ENCODE measurements around the gene GAMT. TPM values are rescaled to one million over a fixed set of nuclear protein-coding genes. Genes with fewer than 3 reads are reported as not detected.

The GAMT gene
- total RNA-seq, 1 experiment from 2014 or later = 31.6 TPM

- H3K4me3 ChIP-seq (ENCODE audit: insufficient read depth, low read depth, low read length) = no peak overlapping the region
- no peaks in the 10 kb centered on the region for H3K36me3 ChIP-seq (replicated peaks; ENCODE audit: control insufficient read depth, insufficient read depth, low read length)
- no peak for DNase-seq
- no peaks in the 10 kb centered on the region for H3K27me3 ChIP-seq (ENCODE audit: control insufficient read depth, insufficient read depth, low read length)
Observed at GRCh38 chr19:1351381-1351851, 49.9 kb downstream of the GAMT start.

- Histone ChIP-seq H3K36me3 (replicated peaks; ENCODE audit: control insufficient read depth, insufficient read depth, low read length) (no peaks in the 10 kb centered on the region), H3K4me3 (ENCODE audit: insufficient read depth, low read depth, low read length) (no peak overlapping the region)
- no peak for DNase-seq
Observed at GRCh38 chr19:1350867-1351266, 50.5 kb downstream of the GAMT start.

GRCh38 chr19:1349211-1349610, 52.1 kb downstream of the GAMT start:
- no peak overlapping the region for H3K4me3 ChIP-seq (ENCODE audit: insufficient read depth, low read depth, low read length)
- no peaks in the 10 kb centered on the region for H3K36me3 ChIP-seq (replicated peaks; ENCODE audit: control insufficient read depth, insufficient read depth, low read length)
- no peak for DNase-seq
- H3K27me3 ChIP-seq (ENCODE audit: control insufficient read depth, insufficient read depth, low read length) = no peaks in the 10 kb centered on the region

More at GRCh38 chr19:1350867-1351266, 50.5 kb downstream of the GAMT start:
- H3K27me3 ChIP-seq (ENCODE audit: control insufficient read depth, insufficient read depth, low read length) = no peaks in the 10 kb centered on the region

Other genes starting within 250 kb of the GAMT start
- gene SBNO2, start 227.3 kb downstream of the GAMT start, total RNA-seq (2014; rRNA removed; shearing (Covaris generic)) = 31.4 and 41.3 TPM in 2 replicates
- 96.3 and 99.0 TPM in 2 replicates for gene STK11, start 195.8 kb downstream of the GAMT start, total RNA-seq (2014; rRNA removed; shearing (Covaris generic))
- gene CBARP, start 163.5 kb downstream of the GAMT start, total RNA-seq (2014; rRNA removed; shearing (Covaris generic)) = 6.7 and 9.8 TPM in 2 replicates
- gene ATP5F1D, start 159.8 kb downstream of the GAMT start, total RNA-seq (2014; rRNA removed; shearing (Covaris generic)) = 44.7 and 53.1 TPM in 2 replicates
- 35.1 and 50.3 TPM in 2 replicates for gene MIDN, start 153.0 kb downstream of the GAMT start, total RNA-seq (2014; rRNA removed; shearing (Covaris generic))
- 219 and 221 TPM in 2 replicates for gene CIRBP, start 132.2 kb downstream of the GAMT start, total RNA-seq (2014; rRNA removed; shearing (Covaris generic))
- 78.0 and 83.1 TPM in 2 replicates for gene FAM174C, start 126.0 kb downstream of the GAMT start, total RNA-seq (2014; rRNA removed; shearing (Covaris generic))
- gene EFNA2, start 115.7 kb downstream of the GAMT start, total RNA-seq (2014; rRNA removed; shearing (Covaris generic)) = 12.4 and 20.2 TPM in 2 replicates
- 125 and 140 TPM in 2 replicates for gene NDUFS7, start 17.6 kb downstream of the GAMT start, total RNA-seq (2014; rRNA removed; shearing (Covaris generic))
- 196 and 198 TPM in 2 replicates for gene DAZAP1, start 6.0 kb upstream of the GAMT start, total RNA-seq (2014; rRNA removed; shearing (Covaris generic))
- gene RPS15, start 36.9 kb upstream of the GAMT start, total RNA-seq (2014; rRNA removed; shearing (Covaris generic)) = 1,494 and 1,693 TPM in 2 replicates
- gene APC2, start 48.6 kb upstream of the GAMT start, total RNA-seq (2014; rRNA removed; shearing (Covaris generic)) = 0.11 and 0.31 TPM in 2 replicates
- gene C19orf25, start 77.7 kb upstream of the GAMT start, total RNA-seq (2014; rRNA removed; shearing (Covaris generic)) = 57.2 and 75.3 TPM in 2 replicates
- gene PCSK4, start 88.8 kb upstream of the GAMT start, total RNA-seq (2014; rRNA removed; shearing (Covaris generic)) = 5.5 and 9.6 TPM in 2 replicates
- gene REEP6, start 89.6 kb upstream of the GAMT start, total RNA-seq (2014; rRNA removed; shearing (Covaris generic)) = 3.1 and 4.5 TPM in 2 replicates
- gene ADAMTSL5, start 111.5 kb upstream of the GAMT start, total RNA-seq (2014; rRNA removed; shearing (Covaris generic)) = 0.21 and 0.52 TPM in 2 replicates
- gene PLK5, start 122.5 kb upstream of the GAMT start, total RNA-seq (2014; rRNA removed; shearing (Covaris generic)) = 0.14 and 0.18 TPM in 2 replicates
- 107 and 117 TPM in 2 replicates for gene MEX3D, start 166.8 kb upstream of the GAMT start, total RNA-seq (2014; rRNA removed; shearing (Covaris generic))
- gene MBD3, start 191.3 kb upstream of the GAMT start, total RNA-seq (2014; rRNA removed; shearing (Covaris generic)) = 105 and 114 TPM in 2 replicates
- 103 and 111 TPM in 2 replicates for gene UQCR11, start 203.9 kb upstream of the GAMT start, total RNA-seq (2014; rRNA removed; shearing (Covaris generic))